MCF 10A (cell line): ENCODE measurements around the gene PRG2. TPM values are rescaled to one million over a fixed set of nuclear protein-coding genes. Genes with fewer than 3 reads are reported as not detected.

ENCODE experiments used
- BruUV-seq: library from RNA; stranded (reverse); fragments of 400-500 nt; replicated peaks from 2 replicates; lab custom pipeline; 2021; lab: Mats Ljungman, UMichigan
- CTCF ChIA-PET: fragments of 300-600 bp; sonication (Branson Sonifier 250); formaldehyde crosslinking; extraction: SDS; loops from one replicate; lab custom pipeline; 2021; ENCODE audit warnings: antibody characterized with exemption, inconsistent platforms; lab: Yijun Ruan, JAX
- POLR2A ChIA-PET: fragments of 300-600, 350-650 bp; sonication (Branson Sonifier 250); formaldehyde crosslinking; extraction: SDS; loops from one replicate; lab custom pipeline; 2020; ENCODE audit warnings: antibody characterized with exemption, inconsistent platforms; lab: Yijun Ruan, JAX
- DNase-seq: peaks from one replicate; pipeline ENCODE4 v3.0.0-alpha.2; 2018; ENCODE audit not compliant: unreplicated experiment
- H3K27ac Mint-ChIP-seq: one replicate; pipeline ENCODE4 v1.8.0; 2022; ENCODE audit warnings: mild to moderate bottlenecking, low read depth, mixed read lengths; ENCODE audit not compliant: unreplicated experiment
- H3K27me3 Mint-ChIP-seq: one replicate; pipeline ENCODE4 v1.8.0; 2022; ENCODE audit warnings: mixed read lengths; ENCODE audit not compliant: insufficient read depth, unreplicated experiment
- H3K36me3 Mint-ChIP-seq: one replicate; pipeline ENCODE4 v1.8.0; 2022; ENCODE audit warnings: mild to moderate bottlenecking, moderate library complexity, mixed read lengths; ENCODE audit not compliant: insufficient read depth, unreplicated experiment
- H3K4me1 Mint-ChIP-seq: one replicate; pipeline ENCODE4 v1.8.0; 2022; ENCODE audit warnings: mixed read lengths; ENCODE audit not compliant: insufficient read depth, unreplicated experiment
- H3K4me3 Mint-ChIP-seq: one replicate; pipeline ENCODE4 v1.8.0; 2022; ENCODE audit warnings: mild to moderate bottlenecking, moderate library complexity, mixed read lengths; ENCODE audit not compliant: unreplicated experiment
- H3K9me3 Mint-ChIP-seq: one replicate; pipeline ENCODE4 v1.8.0; 2022; ENCODE audit warnings: mixed read lengths; ENCODE audit not compliant: unreplicated experiment
- CTCF ChIP-seq: fragments of 200-600 bp; IDR thresholded peaks from one replicate; pipeline ENCODE4 v1.8.0; 2022; ENCODE audit warnings: antibody characterized with exemption, mild to moderate bottlenecking; ENCODE audit not compliant: unreplicated experiment
- intact Hi-C: fragments of 100-400 bp; cut with micrococcal nuclease; formaldehyde crosslinking; loops from 2 replicates; pipeline ENCODE4 v1.14.1; 2022
- total RNA-seq: library from RNA; stranded (reverse); gene quantifications from 2 replicates; pipeline ENCODE4 v1.2.3, GENCODE V29; 2022

The PRG2 gene
- total RNA-seq, 1 experiment from 2014 or later, result not detected

GRCh38 chr11:57409321-57410100 lies 19.1 kb upstream of the PRG2 start:
- CTCF ChIA-PET, result interaction anchor here (0.5 to 0.6 kb wide), 3 partner anchors 84 to 356 kb away, joined by 3 to 4 read pairs (median 3); no protein-coding TSS in a partner anchor
- BruUV-seq, result no TSS peak
- H3K4me1 Mint-ChIP-seq, result peaks cover 23% of the 10 kb centered on the region
- H3K36me3 Mint-ChIP-seq, result peaks cover 84% of the 10 kb centered on the region
- no peaks in the 10 kb centered on the region for H3K9me3 Mint-ChIP-seq
- H3K27ac Mint-ChIP-seq, result no peak overlapping the region
- intact Hi-C loops, result no loop called here
- POLR2A ChIA-PET, result no interaction called here
- TF ChIP-seq CTCF, result no peak
- no peaks in the 10 kb centered on the region for H3K27me3 Mint-ChIP-seq
- no peak for DNase-seq
- H3K4me3 Mint-ChIP-seq, result no peak overlapping the region

GRCh38 chr11:57408771-57409170 lies 18.3 kb upstream of the PRG2 start:
- H3K4me3 Mint-ChIP-seq, result no peak overlapping the region
- TF ChIP-seq CTCF, result no peak
- POLR2A ChIA-PET, result no interaction called here
- no TSS peak for BruUV-seq
- no peak for DNase-seq
- H3K4me1 Mint-ChIP-seq, result peaks cover 21% of the 10 kb centered on the region
- H3K9me3 Mint-ChIP-seq, result no peaks in the 10 kb centered on the region
- peaks cover 81% of the 10 kb centered on the region for H3K36me3 Mint-ChIP-seq
- H3K27ac Mint-ChIP-seq, result no peak overlapping the region
- intact Hi-C loops, result no loop called here
- no peaks in the 10 kb centered on the region for H3K27me3 Mint-ChIP-seq
- CTCF ChIA-PET, result interaction anchor here (0.5 kb wide), 1 partner anchor 84 kb away, joined by 4 read pairs; no protein-coding TSS in a partner anchor

GRCh38 chr11:57407941-57408475 lies 17.6 kb upstream of the PRG2 start:
- DNase-seq, result no peak
- intact Hi-C loops, result no loop called here
- CTCF ChIA-PET, result no interaction called here

More at GRCh38 chr11:57407941-57408475, 17.6 kb upstream of the PRG2 start:
- Mint-ChIP-seq H3K9me3 (no peaks in the 10 kb centered on the region), H3K36me3 (peaks cover 73% of the 10 kb centered on the region), H3K4me3 (no peak overlapping the region), H3K4me1 (peaks cover 13% of the 10 kb centered on the region), H3K27ac (no peak overlapping the region), H3K27me3 (no peaks in the 10 kb centered on the region)
- POLR2A ChIA-PET, result no interaction called here
- BruUV-seq, result no TSS peak
- no peak for TF ChIP-seq CTCF
